OCI-LY7 (cell line): ENCODE measurements around the gene NAA80. TPM values are rescaled to one million over a fixed set of nuclear protein-coding genes. Genes with fewer than 3 reads are reported as not detected.

ENCODE experiments used
- BruUV-seq: library from RNA; stranded (reverse); fragments of 400-500 nt; replicated peaks from 2 replicates; lab custom pipeline; 2021; lab: Mats Ljungman, UMichigan
- CTCF ChIA-PET: fragments of 300-600 bp; sonication (Branson Sonifier 250); formaldehyde crosslinking; loops from one replicate; lab custom pipeline; 2022; ENCODE audit warnings: antibody characterized with exemption; ENCODE audit not compliant: unreplicated experiment; lab: Charles Lee
- POLR2A ChIA-PET: fragments of 300-600 bp; sonication (Branson Sonifier 250); formaldehyde crosslinking; loops from one replicate; lab custom pipeline; 2022; ENCODE audit warnings: antibody characterized with exemption; lab: Charles Lee
- DNase-seq: peaks from one replicate; pipeline ENCODE4 v3.0.0-alpha.2; 2015; ENCODE audit warnings: low spot score
- H2AFZ ChIP-seq: fragments of 200-600 bp; sonication (generic), shearing (Covaris generic); 2 replicates; pipeline ENCODE4 v1.6.1; 2014; ENCODE audit warnings: mild to moderate bottlenecking, antibody characterized with exemption, low read length, moderate library complexity
- H3K27ac ChIP-seq: fragments of 200-600 bp; sonication (generic); 2 replicates; pipeline ENCODE4 v1.5.1; 2014; ENCODE audit warnings: mixed run types, low read depth, mild to moderate bottlenecking, moderate library complexity, low read length, inconsistent platforms; ENCODE audit not compliant: poor library complexity, severe bottlenecking
- H3K36me3 ChIP-seq: fragments of 200-600 bp; sonication (generic); 2 replicates; pipeline ENCODE4 v1.6.1; 2014; ENCODE audit warnings: mild to moderate bottlenecking, antibody characterized with exemption, low read length, moderate library complexity, mixed read lengths; ENCODE audit not compliant: insufficient read depth
- H3K4me1 ChIP-seq: fragments of 200-600 bp; sonication (generic); 2 replicates; pipeline ENCODE4 v1.5.1; 2014; ENCODE audit warnings: mild to moderate bottlenecking, low read length; ENCODE audit not compliant: insufficient read depth, poor library complexity, severe bottlenecking
- H3K4me2 ChIP-seq: fragments of 200-600 bp; sonication (generic); 2 replicates; pipeline ENCODE4 v1.6.1; 2014; ENCODE audit warnings: mild to moderate bottlenecking, low read length
- H3K4me3 ChIP-seq: fragments of 200-600 bp; sonication (generic); 2 replicates; pipeline ENCODE4 v1.5.1; 2014; ENCODE audit warnings: mild to moderate bottlenecking, low read depth, low read length; ENCODE audit not compliant: poor library complexity, severe bottlenecking
- H3K79me2 ChIP-seq: fragments of 200-600 bp; sonication (generic); 2 replicates; pipeline ENCODE4 v1.6.1; 2016; ENCODE audit warnings: low read depth, mild to moderate bottlenecking, low read length, moderate library complexity, mixed read lengths; ENCODE audit not compliant: insufficient read depth
- H3K9me2 ChIP-seq: fragments of 200-600 bp; sonication (generic); 2 replicates; pipeline ENCODE4 v1.6.1; 2016; ENCODE audit warnings: mild to moderate bottlenecking, low read length, mixed read lengths; ENCODE audit not compliant: insufficient read depth
- H3K9me3 ChIP-seq: fragments of 200-600 bp; sonication (generic); 2 replicates; pipeline ENCODE4 v1.6.1; 2014; ENCODE audit warnings: mild to moderate bottlenecking, mixed run types, low read length, mixed read lengths
- H4K20me1 ChIP-seq: fragments of 200-600 bp; sonication (generic); 2 replicates; pipeline ENCODE4 v1.6.1; 2014; ENCODE audit warnings: mild to moderate bottlenecking, antibody characterized with exemption, low read length, moderate library complexity, mixed read lengths; ENCODE audit not compliant: insufficient read depth
- CTCF ChIP-seq: fragments of 200-600 bp; sonication (generic); conservative IDR thresholded peaks from 2 replicates; pipeline ENCODE4 v1.5.1; 2014; ENCODE audit warnings: mild to moderate bottlenecking, antibody characterized with exemption, low read length, moderate library complexity, mixed read lengths
- EZH2phosphoT487 ChIP-seq: fragments of 200-600 bp; sonication (generic); IDR thresholded peaks from 2 replicates; pipeline ENCODE4 v1.6.1; 2018; ENCODE audit warnings: low read depth, borderline replicate concordance, mild to moderate bottlenecking, mixed run types, antibody characterized with exemption, low read length, moderate library complexity, mixed read lengths
- intact Hi-C: fragments of 100-400 bp; cut with micrococcal nuclease; formaldehyde crosslinking; loops from one replicate; pipeline ENCODE4 v1.10.0; 2022; ENCODE audit not compliant: unreplicated experiment
- total RNA-seq, 2 experiments: library from RNA; depleted of rRNA in 1 of 2; stranded (reverse); fragments of >200 nt in 1 of 2; shearing (Covaris generic) in 1 of 2; gene quantifications; 2 replicates each; pipeline ENCODE4 v1.2.3, GENCODE V29; 2014 to 2022

The NAA80 gene
- total RNA-seq, 2 experiments from 2014 or later, result 18.7 to 21.7 TPM

- Histone ChIP-seq H3K9me3 (peaks cover 11% of the 10 kb centered on the region; the same call in 1 of the 2 replicates), H2AFZ (no peak overlapping the region), H3K79me2 (no peaks in the 10 kb centered on the region), H4K20me1 (no peaks in the 10 kb centered on the region), H3K36me3 (no peaks in the 10 kb centered on the region), H3K4me2 (no peak overlapping the region), H3K27ac (no peak overlapping the region), H3K9me2 (no peaks in the 10 kb centered on the region), H3K4me1 (peaks cover 10% of the 10 kb centered on the region), H3K4me3 (no peak overlapping the region)
- TF ChIP-seq EZH2phosphoT487 (no peak), CTCF (no peak)
- intact Hi-C loops, result no loop called here
- no TSS peak for BruUV-seq
- no peak for DNase-seq
- CTCF ChIA-PET, result no interaction called here
- POLR2A ChIA-PET, result no interaction called here
These were observed 5.4 kb upstream of the NAA80 start for GRCh38 chr3:50304601-50305000.

GRCh38 chr3:50303013-50303815 lies 4.0 kb upstream of the NAA80 start, which contains the start of gene HYAL1:
Gene HYAL1 (minus strand): TSS chr3:50303574. CDS start chr3:50302956, 618 bp downstream.
- no peaks in the 10 kb centered on the region for H3K79me2 ChIP-seq
- BruUV-seq, result no TSS peak
- no peak within 1 kb of the TSS for H3K27ac ChIP-seq
- H3K9me3 ChIP-seq, result 0 out of 2 replicates have a peak, but pooled peaks cover 5% of the 10 kb centered on the region
- no peaks in the 10 kb centered on the region for H3K36me3 ChIP-seq
- H3K4me2 ChIP-seq, result no peak within 1 kb of the TSS
- intact Hi-C loops, result no loop called here
- CTCF ChIA-PET, result no interaction called here
- H4K20me1 ChIP-seq, result no peaks in the 10 kb centered on the region
- H3K4me3 ChIP-seq, result no peak within 1 kb of the TSS
- DNase-seq, result no peak
- peaks cover 14% of the 10 kb centered on the region for H3K4me1 ChIP-seq
- H3K9me2 ChIP-seq, result no peaks in the 10 kb centered on the region
- no peak within 1 kb of the TSS for H2AFZ ChIP-seq
- TF ChIP-seq CTCF (no peak), EZH2phosphoT487 (no peak)
- POLR2A ChIA-PET, result no interaction called here
